ENCODE measurements around the gene CDON.

- TF ChIP-seq CTCF (IDR thresholded peaks at IDR 0.05) (no peak), EZH2 (IDR thresholded peaks at IDR 0.05) (no peak)
Measured at GRCh38 chr11:125982348-125982730, 80.3 kb downstream of the CDON start.
